ELR (cell line): Measurements from ENCODE around the gene STX4.
A peak's percentile ranks its signal among the peaks of the same experiment; 100 is the strongest.

Experiments used
- DNase-seq: peaks from one replicate; pipeline ENCODE4 v3.0.0-alpha.2; 2015; ENCODE audit warnings: low read depth

The STX4 gene

DNA sequence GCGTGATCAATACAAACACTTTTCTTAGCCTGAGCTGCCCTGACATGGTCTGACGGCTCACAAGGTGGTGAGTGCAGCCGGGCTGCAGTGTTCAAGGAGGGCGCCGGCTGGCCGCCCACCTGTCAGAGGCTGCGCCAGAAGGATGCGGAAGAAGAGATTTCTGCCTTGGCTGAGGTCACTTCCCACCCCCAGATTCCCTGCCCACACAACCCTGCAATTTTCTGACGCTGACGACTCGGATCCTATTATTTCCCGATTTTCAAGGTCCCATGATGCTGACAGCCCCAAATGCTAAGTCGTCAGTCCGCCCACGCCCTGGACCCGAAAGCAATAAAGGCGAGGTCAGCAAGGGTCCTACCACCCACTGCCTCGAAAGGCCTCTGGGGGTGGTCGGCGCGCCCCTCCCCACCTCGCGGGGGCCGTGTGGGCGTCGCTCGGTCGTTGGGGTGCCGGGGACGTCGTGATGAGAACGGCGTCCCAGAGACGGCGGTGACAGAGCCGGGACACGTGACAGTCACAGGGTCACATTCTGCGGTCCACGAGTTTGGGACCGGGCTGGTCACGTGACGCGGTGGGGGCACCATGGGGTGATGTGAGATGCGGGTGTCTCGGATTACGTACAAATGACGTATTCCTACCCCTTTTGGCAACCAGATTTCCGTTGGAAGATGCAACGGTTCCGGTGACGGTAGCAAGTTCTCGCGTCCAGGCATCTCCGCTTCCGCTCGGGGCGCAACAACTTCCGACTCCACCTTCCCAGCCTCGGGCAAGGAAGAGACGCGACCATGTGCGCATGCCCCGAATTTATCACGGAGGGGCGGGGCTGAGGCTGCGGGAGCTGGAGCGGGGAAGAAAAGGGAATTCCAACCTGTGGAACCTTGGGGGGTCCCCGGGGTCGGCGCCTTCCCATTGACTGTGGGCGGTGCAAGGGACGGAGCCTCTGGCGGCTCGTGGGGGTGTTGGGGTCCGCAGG lies at the start of gene STX4:
TSS of gene STX4 (plus strand) at position 823 of the 973 bp plus-strand sequence. CDS start 248 bp downstream, outside the sequence.
- peak; percentile 98 for DNase-seq

DNA sequence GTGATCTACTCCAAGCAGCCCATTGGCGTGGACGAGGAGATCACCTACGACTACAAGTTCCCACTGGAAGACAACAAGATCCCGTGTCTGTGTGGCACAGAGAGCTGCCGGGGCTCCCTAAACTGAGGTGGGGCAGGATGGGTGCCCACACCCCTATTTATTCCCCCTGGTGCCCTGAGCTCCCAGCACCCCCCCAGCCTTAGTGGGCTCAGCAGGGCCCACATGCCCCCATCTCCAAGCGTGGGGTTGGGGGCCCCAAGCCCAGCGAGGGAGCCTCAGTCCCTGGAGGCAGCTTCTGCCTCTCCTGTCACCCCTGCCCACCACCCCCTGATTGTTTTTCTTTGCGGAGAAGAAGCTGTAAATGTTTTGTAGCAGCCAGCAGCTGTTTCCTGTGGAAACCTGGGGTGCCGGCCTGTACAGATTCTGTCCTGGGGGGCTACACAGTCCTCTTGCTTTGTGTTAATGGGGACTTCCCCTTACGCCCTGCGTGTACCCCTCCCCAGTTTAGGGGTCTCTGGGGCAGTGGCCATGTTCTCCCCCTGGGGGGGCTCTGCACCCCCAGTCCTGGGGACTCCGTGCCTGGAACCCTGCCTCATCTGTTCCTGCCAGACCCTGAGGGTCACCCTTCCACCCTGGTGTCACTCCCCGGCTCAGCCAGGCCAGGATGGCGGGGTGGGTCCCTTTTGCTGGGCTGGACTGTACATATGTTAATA lies 49.3 kb upstream of the STX4 start:
- DNase-seq: no peak

- peak; percentile 86 for DNase-seq
Observed at GRCh38 chr16:30984669-30985400, 48.5 kb upstream of the STX4 start, which contains the start of gene HSD3B7. Gene HSD3B7 (plus strand): TSS chr16:30985207. CDS start chr16:30985659, 452 bp downstream.

DNA sequence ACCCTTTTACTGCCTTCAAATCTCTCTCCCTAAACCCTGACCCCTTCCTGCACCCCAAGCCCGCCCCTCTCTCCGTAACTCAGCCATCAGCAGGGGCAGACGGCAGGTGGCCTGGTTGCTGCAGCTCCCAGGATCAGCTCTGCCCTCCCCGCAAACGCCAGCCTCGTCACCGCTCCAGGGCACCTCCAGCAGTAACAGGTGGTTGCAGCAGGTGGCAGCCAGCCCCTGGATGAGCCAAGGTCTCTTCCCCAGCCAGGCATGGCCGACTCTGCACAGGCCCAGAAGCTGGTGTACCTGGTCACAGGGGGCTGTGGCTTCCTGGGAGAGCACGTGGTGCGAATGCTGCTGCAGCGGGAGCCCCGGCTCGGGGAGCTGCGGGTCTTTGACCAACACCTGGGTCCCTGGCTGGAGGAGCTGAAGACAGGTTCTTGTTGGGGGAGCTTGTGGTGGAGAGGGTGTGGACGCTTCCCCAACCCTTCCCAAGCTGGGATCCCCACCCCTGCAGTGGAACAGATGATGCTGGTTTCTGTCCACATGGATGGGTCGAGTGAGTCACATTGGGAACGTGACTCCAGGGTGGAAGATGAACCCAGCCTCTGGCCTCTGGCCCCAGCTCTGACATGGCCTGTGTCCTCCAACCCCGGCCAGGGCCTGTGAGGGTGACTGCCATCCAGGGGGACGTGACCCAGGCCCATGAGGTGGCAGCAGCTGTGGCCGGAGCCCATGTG lies 47.8 kb upstream of the STX4 start:
- DNase-seq: peak; percentile 53

DNA sequence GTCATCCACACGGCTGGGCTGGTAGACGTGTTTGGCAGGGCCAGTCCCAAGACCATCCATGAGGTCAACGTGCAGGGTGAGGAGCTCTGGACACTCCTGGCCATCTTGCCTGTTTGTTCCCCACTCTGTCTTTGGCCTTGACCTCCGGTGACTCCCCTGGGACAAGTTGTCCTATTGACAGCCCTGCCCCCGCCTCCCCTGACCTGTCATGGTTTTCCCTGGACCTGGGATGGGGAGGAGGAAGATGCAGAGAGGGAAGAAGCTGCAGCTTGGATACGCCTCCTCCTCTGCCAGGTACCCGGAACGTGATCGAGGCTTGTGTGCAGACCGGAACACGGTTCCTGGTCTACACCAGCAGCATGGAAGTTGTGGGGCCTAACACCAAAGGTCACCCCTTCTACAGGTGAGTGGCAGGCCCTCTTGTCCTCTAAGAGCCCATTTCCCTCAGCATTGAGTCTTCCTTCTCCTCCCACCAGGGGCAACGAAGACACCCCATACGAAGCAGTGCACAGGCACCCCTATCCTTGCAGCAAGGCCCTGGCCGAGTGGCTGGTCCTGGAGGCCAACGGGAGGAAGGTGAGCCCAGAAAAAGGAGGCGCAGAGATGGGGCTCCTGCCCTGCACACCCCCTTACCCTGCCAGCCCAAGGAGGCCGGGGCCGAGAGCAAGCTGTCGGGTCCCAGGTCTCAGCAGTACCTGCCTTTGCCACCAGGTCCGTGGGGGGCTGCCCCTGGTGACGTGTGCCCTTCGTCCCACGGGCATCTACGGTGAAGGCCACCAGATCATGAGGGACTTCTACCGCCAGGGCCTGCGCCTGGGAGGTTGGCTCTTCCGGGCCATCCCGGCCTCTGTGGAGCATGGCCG lies 47.0 kb upstream of the STX4 start:
- no peak for DNase-seq

- no peak for DNase-seq
Observed at GRCh38 chr16:30987581-30988190, 45.7 kb upstream of the STX4 start.

GRCh38 chr16:30989469-30990047 lies 43.8 kb upstream of the STX4 start:
- DNase-seq: no peak

- no peak for DNase-seq
Observed at GRCh38 chr16:30990105-30990504, 43.3 kb upstream of the STX4 start.

DNA sequence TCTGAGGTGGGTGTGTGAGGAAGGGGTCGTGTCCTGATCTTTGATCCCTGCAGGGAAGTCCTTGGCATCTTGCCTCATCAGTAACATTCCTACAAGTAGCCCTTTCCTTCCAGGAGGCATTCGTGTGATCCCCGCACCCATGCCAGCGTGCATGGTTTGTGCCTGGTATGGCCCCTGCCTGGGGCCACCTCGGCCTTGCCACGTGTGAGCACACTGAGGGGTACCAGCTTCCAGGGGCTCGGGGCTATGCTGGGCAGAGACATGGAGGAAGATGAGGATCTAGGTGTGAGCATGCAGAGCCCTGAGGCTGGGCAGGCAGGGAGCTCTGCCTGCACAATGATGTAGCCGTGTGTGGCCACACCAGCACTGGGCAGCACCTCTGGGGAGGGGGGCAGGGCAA lies 42.3 kb upstream of the STX4 start:
- DNase-seq: no peak

DNA sequence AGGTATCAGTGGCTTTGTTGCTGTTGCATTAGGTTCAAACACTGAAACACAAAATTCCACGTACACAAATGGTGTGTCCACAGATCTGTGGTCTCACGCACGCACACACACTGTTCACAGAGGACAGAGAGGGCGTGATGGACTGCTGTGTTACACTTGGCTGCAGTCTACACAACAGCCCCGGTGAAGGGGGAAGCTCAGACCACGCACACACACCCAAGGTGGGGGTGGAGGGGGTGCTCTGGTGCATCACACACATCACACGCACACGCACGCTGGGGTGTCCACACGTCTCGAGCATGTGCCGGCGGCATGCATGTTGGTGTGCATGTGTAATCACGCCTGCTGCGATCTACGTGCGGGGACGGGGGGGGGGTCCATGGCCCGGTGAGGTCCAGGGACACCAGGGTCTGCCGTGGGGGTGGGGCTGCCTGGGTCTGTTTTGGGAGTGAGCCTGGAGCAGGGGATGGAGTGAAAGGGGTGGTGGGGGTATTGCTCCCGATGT lies 41.0 kb upstream of the STX4 start:
- DNase-seq: no peak

DNA sequence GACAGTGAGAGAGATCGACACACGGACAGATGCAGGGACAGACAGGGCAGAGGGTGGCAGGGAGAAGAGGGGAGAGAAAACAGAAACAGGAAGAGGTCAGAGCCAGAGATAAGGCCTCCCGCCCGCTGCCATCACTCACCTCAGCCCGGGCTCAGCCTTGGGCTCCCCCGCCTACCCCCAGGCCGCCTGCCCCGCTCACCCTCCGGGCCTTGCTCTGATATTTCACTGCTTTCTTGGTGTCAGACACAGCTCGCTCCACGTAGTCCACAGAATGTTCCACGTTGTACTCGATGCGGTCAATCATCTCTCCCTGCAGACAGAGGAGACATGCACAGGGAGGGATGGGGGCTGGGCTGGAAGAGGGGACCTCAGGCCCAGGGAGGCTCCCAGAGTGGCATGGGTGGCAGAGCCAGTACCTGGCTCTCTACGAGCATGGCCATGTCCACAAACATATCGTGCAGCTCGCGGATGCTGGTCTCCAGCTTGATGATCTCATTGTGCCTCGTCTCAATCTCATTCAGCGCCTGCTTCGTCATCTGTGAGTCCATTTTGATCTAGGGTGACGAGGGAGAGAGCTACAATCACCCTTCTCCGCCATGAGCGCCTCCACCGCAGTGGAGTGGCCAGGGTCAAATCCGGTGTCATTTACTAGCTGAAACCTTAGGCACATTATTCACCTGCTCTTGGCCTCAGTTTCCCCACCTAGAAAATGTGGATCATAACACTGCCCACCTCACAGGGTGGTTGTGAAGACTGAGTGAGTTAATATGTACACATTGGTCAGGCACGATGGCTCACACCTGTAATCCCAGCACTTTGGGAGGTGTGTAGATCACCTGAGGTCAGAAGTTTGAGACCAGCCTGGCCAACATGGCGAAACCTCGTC lies 40.2 kb upstream of the STX4 start:
- no peak for DNase-seq

DNA sequence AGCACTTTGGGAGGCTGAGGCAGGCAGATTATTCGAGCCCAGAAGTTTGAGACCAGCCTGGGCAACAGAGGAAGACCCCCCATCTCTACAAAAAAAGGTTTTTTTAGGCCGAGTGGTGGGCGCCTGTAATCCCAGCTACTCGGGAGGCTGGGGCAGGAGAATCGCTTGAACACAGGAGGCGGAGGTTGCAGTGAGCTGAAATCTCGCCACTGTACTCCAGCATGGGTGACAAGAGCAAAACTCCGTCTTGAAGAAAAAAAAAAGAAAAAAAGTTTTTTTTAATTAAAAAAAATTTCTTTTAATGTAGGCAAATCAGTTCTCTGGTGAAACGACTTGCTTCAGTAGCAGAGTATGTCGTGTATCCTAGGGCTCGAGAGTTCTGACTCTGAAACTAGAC lies 37.4 kb upstream of the STX4 start:
- no peak for DNase-seq

DNA sequence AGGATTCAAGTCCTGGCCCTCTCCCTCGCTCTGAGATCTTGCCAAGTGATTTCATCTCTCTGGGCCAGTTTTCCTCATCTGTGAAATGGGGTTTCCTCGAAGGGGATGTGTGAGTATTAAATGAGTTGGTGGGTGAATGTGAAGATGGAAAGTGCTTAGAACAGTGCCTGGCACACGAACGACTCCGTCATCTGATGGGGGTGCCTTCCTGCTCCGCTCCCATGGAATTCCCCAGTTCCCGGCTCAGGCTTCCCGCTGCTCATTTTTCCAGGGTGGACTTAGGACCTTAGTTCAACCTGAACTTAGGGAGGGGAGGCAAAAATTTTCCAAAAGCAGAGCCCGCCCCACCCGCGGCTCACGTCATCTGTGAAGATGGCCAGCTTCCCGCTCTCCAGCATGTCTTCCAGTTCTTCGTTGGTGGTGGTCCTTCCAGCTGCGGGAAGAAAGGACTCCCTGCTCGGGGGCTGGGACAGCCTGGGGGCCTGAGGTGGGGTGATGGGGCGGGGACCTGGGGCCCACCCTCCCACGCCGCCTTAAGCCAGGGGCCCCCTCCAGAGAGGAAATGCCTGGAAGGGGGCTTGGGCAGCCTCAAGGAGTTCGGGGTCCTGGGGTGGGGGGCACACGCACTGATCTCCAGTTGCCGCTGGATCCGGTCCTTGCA lies 36.9 kb upstream of the STX4 start:
- DNase-seq: no peak

GRCh38 chr16:30996985-30997724 lies 36.2 kb upstream of the STX4 start:
- DNase-seq: peak; percentile 87

GRCh38 chr16:30997725-30998711 lies 35.3 kb upstream of the STX4 start:
- DNase-seq: peak; percentile 97
